Upper lobe of left lung (tissue), 6 donors: ENCODE results near the gene PDXDC1. TPM values are rescaled to one million over a fixed set of nuclear protein-coding genes. Genes with fewer than 3 reads are reported as not detected.

Source experiments
- ATAC-seq, 2 donors: fragments of 200-7000 bp; cut with Tn5 transposase; one replicate each; pipeline ENCODE4 v1.9.1; 2022; ENCODE audit warnings: mild to moderate bottlenecking in 2 of 2, moderate library complexity in 2 of 2; ENCODE audit not compliant: low FRiP score in 2 of 2
- DNase-seq, 2 donors: peaks; one replicate each; pipeline ENCODE4 v3.0.0-alpha.2; 2019 to 2020
- H3K27ac ChIP-seq, 4 donors: fragments of 200-600 bp; sonication (generic); one replicate each; pipeline ENCODE4 v1.5.1; 2016 to 2019
- H3K27me3 ChIP-seq, 4 donors: fragments of 200-600 bp; sonication (generic); one replicate each; pipeline ENCODE4 v1.5.1; 2017 to 2019
- H3K36me3 ChIP-seq, 4 donors: fragments of 200-600 bp; sonication (generic); one replicate each; pipeline ENCODE4 v1.5.1; 2016 to 2019
- H3K4me1 ChIP-seq, 4 donors: fragments of 200-600 bp; sonication (generic); one replicate each; pipeline ENCODE4 v1.5.1; 2018 to 2019
- H3K4me3 ChIP-seq, 4 donors: fragments of 200-600 bp; sonication (generic); one replicate each; pipeline ENCODE4 v1.5.1; 2017 to 2019; ENCODE audit warnings: mild to moderate bottlenecking in 2 of 4, moderate library complexity in 1 of 4
- H3K9me3 ChIP-seq, 4 donors: fragments of 200-600 bp; sonication (generic); one replicate each; pipeline ENCODE4 v1.5.1; 2018 to 2019
- CTCF ChIP-seq, 6 experiments: fragments of 450-650 bp in 4 of 6; fragments of 200-600 bp in 2 of 6; sonication (generic) in 2 of 6; IDR thresholded peaks; one replicate each; pipeline ENCODE4 v1.5.1; 2016 to 2019; ENCODE audit warnings: antibody characterized with exemption in 6 of 6
- EP300 ChIP-seq, 4 donors: sonication (generic); formaldehyde crosslinking; IDR thresholded peaks; one replicate each; pipeline ENCODE4 v1.5.1; 2017; ENCODE audit warnings: antibody characterized with exemption in 4 of 4, control low read depth in 2 of 4
- POLR2A ChIP-seq, 4 donors: fragments of 450-650 bp; IDR thresholded peaks; one replicate each; pipeline ENCODE4 v1.5.1; 2016 to 2017; ENCODE audit warnings: antibody characterized with exemption in 4 of 4, mild to moderate bottlenecking in 2 of 4
- POLR2AphosphoS5 ChIP-seq, 2 donors: sonication (generic); formaldehyde crosslinking; IDR thresholded peaks; one replicate each; pipeline ENCODE4 v1.5.1; 2017; ENCODE audit warnings: antibody characterized with exemption in 2 of 2
- WGBS, 2 donors: methylation state at CpG; one replicate each; pipeline ENCODE4 v1.1.5; 2017 to 2018; 5-methylcytosine and 5-hydroxymethylcytosine counted together
- total RNA-seq, 6 donors: library from RNA; depleted of rRNA in 4 of 6; stranded (reverse); fragments of >200 nt in 4 of 6; gene quantifications; one replicate each; pipeline versions ENCODE4 v1.1.0 to v1.2.1, GENCODE V29; 2016 to 2021
- donor health status: DM: no; HTN: no; CAD: no; lungs with moderate emphysema.
- donor health status: DM: no; HTN: yes; CAD: no; lungs with severe emphysema.

Gene PDXDC1
- total RNA-seq, 6 donors from 2014 or later, result 67.1 to 148 (median 85.2) TPM

GRCh38 chr16:14955546-14956231 is 19.1 kb upstream of the PDXDC1 start:
- Histone ChIP-seq H3K9me3 (no peaks in the 10 kb centered on the region), H3K27ac (no peak overlapping the region), H3K4me1 (no peaks in the 10 kb centered on the region), H3K27me3 (no peaks in the 10 kb centered on the region), H3K4me3 (no peak overlapping the region), H3K36me3 (no peaks in the 10 kb centered on the region)
- DNase-seq, result peak in 1 of 2 donors; percentile 41
- peak in 1 of 2 donors; percentile 10 for ATAC-seq
- WGBS, 2 donors, result 90 to 94% methylated on average over 16 of the region's 16 CpGs
- TF ChIP-seq POLR2AphosphoS5 (IDR thresholded peaks at IDR 0.05), result no peak
- no peak for TF ChIP-seq CTCF (IDR thresholded peaks at IDR 0.05)
- TF ChIP-seq POLR2A (IDR thresholded peaks at IDR 0.05), result no peak
- TF ChIP-seq EP300 (IDR thresholded peaks at IDR 0.05), result no peak

- DNase-seq, result peak in 1 of 2 donors; percentile 86
- peak; percentile 31 to 68 for ATAC-seq
- 93 to 95% methylated on average over 22 to 28 of the region's 28 CpGs for WGBS, 2 donors
- H3K4me1 ChIP-seq, result no peaks in the 10 kb centered on the region
- no peaks in the 10 kb centered on the region for H3K27me3 ChIP-seq
- no peak overlapping the region for H3K27ac ChIP-seq
- no peak overlapping the region for H3K4me3 ChIP-seq
- H3K9me3 ChIP-seq, result no peaks in the 10 kb centered on the region
- no peaks in the 10 kb centered on the region for H3K36me3 ChIP-seq
- TF ChIP-seq POLR2A (IDR thresholded peaks at IDR 0.05) (no peak), POLR2AphosphoS5 (IDR thresholded peaks at IDR 0.05) (no peak), EP300 (IDR thresholded peaks at IDR 0.05) (no peak), CTCF (IDR thresholded peaks at IDR 0.05) (no peak)
Measured at GRCh38 chr16:14957576-14958322, 17.1 kb upstream of the PDXDC1 start.

DNA sequence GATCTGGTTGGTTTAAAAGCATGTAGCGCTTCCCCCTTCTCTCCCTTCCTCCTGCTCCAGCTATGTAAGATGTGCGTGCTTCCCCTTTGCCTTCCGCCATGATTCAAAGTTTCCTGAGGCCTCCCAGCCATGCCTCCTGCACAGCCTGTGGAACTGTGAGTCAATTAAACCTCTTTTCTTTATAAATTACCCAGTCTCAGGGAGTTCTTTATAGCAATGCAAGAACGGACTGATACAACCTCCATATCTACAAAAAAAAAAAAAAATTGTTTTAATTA is 16.6 kb upstream of the PDXDC1 start:
- Histone ChIP-seq H3K9me3 (no peaks in the 10 kb centered on the region), H3K27me3 (no peaks in the 10 kb centered on the region), H3K4me3 (no peak overlapping the region), H3K36me3 (no peaks in the 10 kb centered on the region), H3K27ac (no peak overlapping the region), H3K4me1 (no peaks in the 10 kb centered on the region)
- TF ChIP-seq POLR2A (IDR thresholded peaks at IDR 0.05), result no peak
- TF ChIP-seq EP300 (IDR thresholded peaks at IDR 0.05), result no peak
- TF ChIP-seq CTCF (IDR thresholded peaks at IDR 0.05), result no peak
- no peak for TF ChIP-seq POLR2AphosphoS5 (IDR thresholded peaks at IDR 0.05)
- ATAC-seq, result no peak
- WGBS, 2 donors, result 83 to 87% methylated on average over 4 of the region's 4 CpGs
- DNase-seq, result no peak

DNA sequence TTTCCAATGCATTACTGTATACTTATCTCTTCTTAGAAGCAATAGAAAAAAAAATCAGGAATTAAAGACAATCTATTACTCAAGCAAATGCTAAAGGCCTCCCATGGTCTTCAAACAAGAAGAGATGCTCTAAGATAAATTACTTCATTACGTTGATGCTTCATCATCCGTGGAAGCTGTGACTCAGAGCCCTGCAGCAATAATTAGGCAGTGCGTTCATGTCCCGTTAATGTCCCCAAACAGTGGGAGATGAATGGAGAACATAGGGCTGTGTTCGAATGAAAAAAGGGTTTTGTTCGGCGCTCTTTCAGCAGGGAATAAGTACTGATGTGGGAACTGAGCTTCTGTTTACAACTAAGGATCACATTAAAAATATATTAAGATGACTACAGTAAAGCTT is 15.9 kb upstream of the PDXDC1 start:
- Histone ChIP-seq H3K27me3 (no peaks in the 10 kb centered on the region), H3K9me3 (no peaks in the 10 kb centered on the region), H3K27ac (no peak overlapping the region), H3K4me1 (no peaks in the 10 kb centered on the region), H3K4me3 (no peak overlapping the region), H3K36me3 (no peaks in the 10 kb centered on the region)
- DNase-seq (no peak), ATAC-seq (no peak)
- TF ChIP-seq POLR2A (IDR thresholded peaks at IDR 0.05), result no peak
- TF ChIP-seq POLR2AphosphoS5 (IDR thresholded peaks at IDR 0.05), result no peak
- TF ChIP-seq CTCF (IDR thresholded peaks at IDR 0.05), result no peak
- TF ChIP-seq EP300 (IDR thresholded peaks at IDR 0.05), result no peak
- 87 to 90% methylated on average over 7 of the region's 7 CpGs for WGBS, 2 donors
